Breast epithelium (tissue), 3 donors: ENCODE measurements around the gene PRKD1.

Experiments used
- CTCF ChIP-seq, 3 donors: fragments of 450-650 bp; IDR thresholded peaks; one replicate each; pipeline ENCODE4 v1.5.1; 2016 to 2017; ENCODE audit warnings: antibody characterized with exemption in 3 of 3, mild to moderate bottlenecking in 3 of 3, moderate library complexity in 3 of 3
- POLR2A ChIP-seq: fragments of 450-650 bp; IDR thresholded peaks from one replicate; pipeline ENCODE4 v1.6.1; 2016; ENCODE audit warnings: antibody characterized with exemption, mild to moderate bottlenecking, moderate library complexity

- TF ChIP-seq POLR2A (no peak), CTCF (IDR thresholded peaks at IDR 0.05) (no peak)
These were observed 125.4 kb downstream of the PRKD1 start for GRCh38 chr14:29802211-29802610.
